Mucosa of gallbladder (tissue), 1 donor: Measurements from ENCODE around the gene PACS1. TPM values are rescaled to one million over a fixed set of nuclear protein-coding genes. Genes with fewer than 3 reads are reported as not detected.
A peak's percentile ranks its signal among the peaks of the same experiment; 100 is the strongest.
"Not testable (repeated sequence)": the region's sequence is repeated elsewhere in the genome, so short reads cannot be mapped to it uniquely, and the experiment has no call there.

ENCODE experiments used
- DNase-seq: peaks from one replicate; pipeline ENCODE4 v3.0.0-alpha.2; 2020; ENCODE audit warnings: low spot score
- total RNA-seq: library from RNA; stranded (reverse); gene quantifications from one replicate; pipeline ENCODE4 v1.2.1, GENCODE V29; 2021
- donor health status: DM: no; HTN: no; CAD: no.

Gene PACS1
- total RNA-seq, 1 donor from 2014 or later = 68.0 TPM

DNA sequence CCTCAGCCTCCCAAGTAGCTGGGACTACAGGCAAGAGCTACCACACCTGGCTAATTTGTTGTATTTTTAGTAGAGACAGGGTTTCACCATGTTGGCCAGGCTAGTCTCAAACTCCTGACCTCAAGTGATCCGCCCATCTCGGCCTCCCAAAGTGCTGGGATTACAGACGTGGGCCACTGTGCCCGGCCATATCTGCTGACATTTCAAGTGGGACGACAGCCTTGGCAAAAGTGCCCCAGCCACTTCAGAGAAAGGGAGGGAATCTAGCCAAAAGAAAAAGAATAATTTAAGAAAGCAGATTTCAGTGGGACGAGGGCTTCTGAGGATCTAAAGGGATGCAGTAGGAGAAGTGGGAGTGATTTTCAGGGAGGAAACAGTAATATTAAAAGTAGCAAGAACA is 183.0 kb downstream of the PACS1 start:
- DNase-seq = not testable (repeated sequence)

DNA sequence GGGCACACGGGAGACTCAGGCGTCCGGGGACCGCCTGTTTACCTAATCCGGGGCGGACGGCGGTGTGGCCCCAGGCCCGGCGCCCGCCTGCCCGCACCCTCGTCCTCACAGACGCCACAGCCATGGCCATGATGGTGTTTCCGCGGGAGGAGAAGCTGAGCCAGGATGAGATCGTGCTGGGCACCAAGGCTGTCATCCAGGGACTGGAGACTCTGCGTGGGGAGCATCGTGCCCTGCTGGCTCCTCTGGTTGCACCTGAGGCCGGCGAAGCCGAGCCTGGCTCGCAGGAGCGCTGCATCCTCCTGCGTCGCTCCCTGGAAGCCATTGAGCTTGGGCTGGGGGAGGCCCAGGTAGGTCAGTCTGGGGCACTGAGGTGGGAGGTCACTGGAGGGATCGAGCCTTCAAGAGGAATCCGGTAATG is 188.4 kb downstream of the PACS1 start:
- DNase-seq = no peak

DNA sequence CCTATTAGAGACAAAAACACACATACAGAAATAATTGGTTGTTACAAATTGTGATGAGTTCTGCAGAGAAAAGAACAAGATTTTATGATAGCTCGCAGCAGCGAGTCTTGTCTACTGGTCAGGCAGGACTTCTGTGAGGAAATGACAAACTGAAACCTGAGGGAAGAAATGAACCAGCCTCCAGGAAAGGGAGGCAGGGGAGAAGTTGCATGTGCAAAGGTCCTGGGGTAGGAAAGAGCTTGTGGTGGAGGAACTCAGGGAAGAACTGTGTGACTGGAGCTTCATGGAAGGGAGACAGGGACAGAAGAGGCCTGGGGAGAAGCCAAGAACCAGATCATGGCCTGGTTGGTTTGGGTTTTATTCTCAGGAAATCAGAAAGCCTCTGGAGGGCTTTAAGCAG is 189.2 kb downstream of the PACS1 start:
- DNase-seq = no peak

DNA sequence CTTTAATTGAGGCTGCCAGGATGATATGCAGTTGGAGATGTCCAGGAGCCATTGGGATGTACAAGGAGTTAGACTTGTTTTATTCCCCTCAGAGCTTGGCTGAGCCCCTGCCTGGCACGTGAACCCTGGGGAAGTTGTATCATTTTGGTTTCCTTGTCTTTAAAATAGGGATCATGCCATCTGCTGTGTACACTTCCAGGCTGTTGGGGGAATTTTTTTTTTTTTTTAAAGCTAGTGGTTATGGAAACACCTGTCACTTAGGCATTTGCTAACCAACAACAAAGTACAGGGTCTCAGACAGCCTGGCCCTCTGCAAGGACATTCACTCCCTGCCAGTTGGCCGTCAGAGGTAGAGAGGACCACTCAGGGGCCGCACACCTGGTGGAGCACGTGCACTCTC is 189.9 kb downstream of the PACS1 start:
- DNase-seq = no peak

DNA sequence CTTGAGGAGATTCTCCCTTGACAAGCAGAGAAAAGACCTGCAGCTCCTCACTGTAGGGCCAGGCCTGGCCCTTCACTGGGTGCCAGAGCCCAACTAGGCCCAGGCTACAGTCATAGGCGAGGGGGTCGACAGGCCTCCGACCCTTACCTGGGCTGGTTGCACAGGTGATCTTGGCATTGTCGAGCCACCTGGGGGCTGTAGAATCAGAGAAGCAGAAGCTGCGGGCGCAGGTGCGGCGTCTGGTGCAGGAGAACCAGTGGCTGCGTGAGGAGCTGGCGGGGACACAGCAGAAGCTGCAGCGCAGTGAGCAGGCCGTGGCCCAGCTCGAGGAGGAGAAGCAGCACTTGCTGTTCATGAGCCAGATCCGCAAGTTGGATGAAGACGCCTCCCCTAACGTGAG is 191.5 kb downstream of the PACS1 start:
- DNase-seq = no peak

DNA sequence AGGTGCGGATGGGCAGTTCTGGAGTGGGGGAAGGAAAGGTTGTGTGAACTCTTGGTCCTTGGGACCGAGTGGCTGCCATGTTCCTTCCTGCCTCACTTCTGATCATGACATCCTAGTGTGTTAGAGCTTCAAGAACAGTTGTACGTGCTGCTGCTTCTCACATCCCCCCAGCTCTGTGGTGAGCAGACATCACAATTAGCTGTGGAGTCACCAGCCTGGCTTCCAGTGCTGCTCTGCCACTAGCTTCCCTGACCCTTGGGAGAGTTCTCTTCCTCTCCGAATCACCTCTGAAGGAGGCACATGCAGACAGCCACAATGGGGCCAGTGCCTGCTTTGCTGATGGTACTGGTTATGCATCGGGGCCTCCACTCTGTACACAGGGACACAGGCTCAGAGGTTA is 192.1 kb downstream of the PACS1 start:
- DNase-seq = no peak

DNA sequence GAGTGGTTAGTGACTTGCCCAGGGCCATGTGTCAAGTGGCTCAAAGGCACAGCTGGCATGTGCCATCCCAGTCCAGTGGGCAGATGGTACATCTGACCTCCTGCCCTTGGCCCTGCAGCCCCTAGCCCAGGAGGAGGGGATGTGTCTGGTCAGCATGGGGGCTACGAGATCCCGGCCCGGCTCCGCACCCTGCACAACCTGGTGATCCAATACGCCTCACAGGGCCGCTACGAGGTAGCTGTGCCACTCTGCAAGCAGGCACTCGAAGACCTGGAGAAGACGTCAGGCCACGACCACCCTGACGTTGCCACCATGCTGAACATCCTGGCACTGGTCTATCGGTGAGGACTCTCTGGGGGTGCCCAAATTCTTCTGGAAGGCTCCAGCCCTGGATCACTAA is 192.6 kb downstream of the PACS1 start:
- DNase-seq = no peak

DNA sequence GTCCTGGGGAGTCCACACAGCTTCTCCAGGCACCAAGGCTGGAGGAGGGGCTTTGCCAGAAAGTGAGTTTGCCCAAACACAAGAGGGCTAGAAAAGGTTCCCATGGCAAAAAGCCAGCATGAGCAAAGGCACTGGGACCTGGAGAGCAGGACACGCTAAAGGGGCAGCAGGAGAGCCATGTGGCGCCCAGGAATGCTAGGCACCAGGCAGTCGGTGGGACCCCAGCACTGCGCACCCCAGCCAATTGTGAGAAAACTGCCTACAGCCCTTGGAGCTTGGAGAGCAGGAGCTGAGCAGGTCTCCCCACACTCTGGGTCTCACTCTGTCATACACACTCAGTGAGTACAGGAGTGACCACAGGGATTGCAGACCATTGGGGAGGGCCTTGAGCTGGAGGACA is 193.2 kb downstream of the PACS1 start:
- DNase-seq = no peak

DNA sequence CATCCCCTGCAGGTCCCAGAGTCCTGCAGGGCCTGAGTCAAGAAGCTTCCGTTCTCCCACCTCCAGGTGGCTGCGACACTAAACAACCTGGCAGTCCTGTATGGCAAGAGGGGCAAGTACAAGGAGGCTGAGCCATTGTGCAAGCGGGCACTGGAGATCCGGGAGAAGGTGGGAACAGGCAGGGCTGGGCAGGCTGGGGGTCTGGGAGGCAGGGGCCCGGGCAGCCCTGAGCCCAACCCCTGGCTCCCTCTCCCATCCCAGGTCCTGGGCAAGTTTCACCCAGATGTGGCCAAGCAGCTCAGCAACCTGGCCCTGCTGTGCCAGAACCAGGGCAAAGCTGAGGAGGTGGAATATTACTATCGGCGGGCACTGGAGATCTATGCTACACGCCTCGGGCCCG is 193.7 kb downstream of the PACS1 start:
- DNase-seq = no peak

DNA sequence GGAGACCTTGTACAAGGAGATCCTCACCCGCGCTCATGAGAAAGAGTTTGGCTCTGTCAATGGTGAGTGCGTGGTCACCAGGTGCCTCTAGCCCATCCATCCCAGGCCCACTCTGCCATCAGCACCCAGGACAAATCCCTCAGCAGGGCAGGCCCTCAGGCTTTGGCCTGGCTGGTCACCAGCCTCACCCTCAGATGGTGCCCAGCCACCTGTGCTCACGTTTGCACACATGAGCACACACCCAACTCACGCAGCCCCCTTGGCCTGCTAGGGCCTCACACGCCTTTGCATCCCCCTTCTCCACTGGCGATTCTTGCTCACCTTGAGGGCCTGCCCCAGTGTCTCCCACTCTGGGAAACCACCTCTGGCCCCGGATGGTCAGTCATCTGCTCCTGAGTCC is 194.3 kb downstream of the PACS1 start:
- DNase-seq = no peak

DNA sequence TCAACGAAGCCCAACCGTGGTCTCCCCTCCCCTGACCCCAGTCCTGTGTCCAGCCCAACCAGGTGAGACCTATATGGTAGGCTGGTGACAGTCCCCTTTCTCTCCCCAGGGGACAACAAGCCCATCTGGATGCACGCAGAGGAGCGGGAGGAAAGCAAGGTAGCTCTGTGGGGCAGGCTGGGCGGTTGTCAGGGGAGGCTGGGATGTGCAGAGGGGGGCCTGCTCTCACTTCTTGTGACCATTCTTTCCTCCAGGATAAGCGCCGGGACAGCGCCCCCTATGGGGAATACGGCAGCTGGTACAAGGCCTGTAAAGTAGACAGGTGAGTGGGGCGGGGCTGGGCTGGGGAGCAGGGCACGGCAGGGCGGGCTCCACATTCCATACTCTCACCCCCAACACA is 194.8 kb downstream of the PACS1 start:
- DNase-seq = no peak

DNA sequence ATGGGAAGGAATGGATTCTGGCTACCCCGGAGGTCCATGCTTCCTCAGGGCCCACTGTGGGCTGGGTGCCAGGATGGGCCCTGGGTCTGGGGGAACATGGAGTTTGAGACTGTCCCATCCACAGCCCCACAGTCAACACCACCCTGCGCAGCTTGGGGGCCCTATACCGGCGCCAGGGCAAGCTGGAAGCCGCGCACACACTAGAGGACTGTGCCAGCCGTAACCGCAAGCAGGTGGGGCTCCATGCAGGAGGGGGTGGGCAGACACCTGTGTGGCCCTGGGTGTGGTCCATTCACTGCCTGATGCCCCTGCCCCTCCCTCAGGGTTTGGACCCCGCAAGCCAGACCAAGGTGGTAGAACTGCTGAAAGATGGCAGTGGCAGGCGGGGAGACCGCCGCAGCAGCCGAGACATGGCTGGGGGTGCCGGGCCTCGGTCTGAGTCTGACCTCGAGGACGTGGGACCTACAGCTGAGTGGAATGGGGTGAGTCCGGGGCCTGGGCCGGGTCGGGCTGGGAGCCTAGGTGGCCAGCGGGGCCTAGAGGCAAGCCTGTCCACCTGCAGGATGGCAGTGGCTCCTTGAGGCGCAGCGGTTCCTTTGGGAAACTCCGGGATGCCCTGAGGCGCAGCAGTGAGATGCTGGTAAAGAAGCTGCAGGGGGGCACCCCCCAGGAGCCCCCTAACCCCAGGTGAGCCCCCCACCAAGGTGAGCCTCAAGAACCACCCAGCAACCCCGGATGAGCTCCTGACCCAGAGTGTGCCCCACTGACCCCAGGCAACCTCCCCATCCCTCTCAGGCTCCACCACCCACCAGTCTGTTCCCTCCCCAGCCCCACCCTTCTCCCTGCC is 195.7 kb downstream of the PACS1 start:
- DNase-seq = no peak

DNA sequence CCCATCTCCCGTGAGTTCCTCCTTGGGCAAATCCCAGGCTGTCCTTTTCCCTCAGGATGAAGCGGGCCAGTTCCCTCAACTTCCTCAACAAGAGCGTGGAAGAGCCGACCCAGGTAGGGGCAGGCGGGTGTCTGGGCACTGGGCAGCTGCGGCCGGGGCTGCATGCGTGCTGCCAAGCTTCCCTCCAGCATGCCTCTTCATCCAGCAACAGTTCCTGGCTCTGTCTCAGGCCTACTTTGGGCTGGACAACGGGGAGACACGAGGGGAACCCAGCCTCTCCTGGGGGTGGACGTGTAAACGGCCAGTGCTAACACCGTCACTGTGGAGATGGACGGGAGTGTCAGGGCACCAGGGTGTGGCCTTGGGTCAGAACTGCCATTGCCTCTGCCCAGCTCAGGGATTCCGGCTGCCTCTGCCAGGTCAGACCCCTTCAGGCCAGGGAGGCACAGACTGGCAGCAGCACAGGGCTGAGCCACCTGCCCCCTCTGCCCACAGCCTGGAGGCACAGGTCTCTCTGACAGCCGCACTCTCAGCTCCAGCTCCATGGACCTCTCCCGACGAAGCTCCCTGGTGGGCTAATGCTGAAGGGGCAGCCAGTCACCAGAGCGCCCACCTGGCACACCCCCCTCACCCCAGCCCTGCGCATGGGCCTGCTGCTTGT is 196.4 kb downstream of the PACS1 start:
- DNase-seq = no peak

DNA sequence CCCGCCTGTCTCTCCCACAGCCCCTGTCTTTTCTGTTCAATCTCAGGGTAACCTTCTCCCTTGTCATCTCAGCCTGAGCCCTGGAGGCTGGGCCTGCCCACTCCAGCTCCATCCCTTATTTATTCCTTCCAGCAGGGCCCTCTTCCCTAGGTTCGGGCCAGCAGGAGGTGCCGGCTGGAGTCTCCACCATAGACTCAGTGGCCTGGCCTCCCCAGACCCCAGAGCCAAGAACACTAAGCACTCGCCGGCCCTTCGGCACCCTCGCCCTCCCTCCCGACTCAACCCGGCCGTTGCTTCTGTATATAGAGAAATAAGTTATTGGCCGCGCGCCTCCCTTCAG is 196.9 kb downstream of the PACS1 start:
- no peak for DNase-seq

DNA sequence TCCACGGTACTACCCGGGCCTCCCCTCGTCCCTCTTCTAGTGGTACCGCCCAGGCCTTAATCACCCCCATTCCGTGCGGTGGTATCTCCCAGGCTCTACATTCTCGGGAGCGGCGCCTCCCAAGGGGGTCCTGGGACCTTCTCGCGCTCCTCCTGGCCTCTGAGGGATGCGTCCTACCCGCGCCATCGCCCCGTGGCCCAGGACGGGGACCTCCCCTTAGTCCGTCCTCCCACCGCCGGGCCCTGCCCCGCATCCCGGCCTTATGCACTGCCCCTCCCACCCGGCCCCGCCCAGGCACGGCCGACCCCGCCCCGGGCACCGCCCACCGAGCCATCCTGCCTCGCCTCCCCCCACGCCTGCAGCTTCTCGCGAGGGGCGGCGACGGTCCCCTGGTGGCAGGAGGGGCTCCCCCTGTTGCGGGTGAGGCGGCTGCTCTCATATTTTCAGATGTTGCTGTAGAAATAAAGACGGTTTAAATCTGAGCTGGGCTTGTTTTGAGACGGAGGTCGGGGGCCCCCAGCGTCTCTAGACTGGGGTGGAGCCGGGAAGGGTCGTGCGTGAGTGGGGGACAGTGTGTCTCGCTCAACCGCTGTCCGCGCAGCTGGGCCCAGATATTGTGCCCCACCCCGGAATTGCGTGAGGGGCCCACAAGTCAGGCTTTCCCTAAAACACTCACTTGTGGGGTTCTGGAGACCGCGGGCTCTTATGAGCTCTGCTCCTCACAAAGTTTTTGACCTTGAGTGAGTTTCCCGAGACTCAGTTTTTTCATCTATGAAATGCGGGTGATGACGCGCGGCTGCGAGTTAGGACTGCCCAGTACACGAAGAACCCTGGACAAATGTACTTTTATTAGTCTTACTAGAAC is 197.5 kb downstream of the PACS1 start:
- peak; percentile 88 for DNase-seq

DNA sequence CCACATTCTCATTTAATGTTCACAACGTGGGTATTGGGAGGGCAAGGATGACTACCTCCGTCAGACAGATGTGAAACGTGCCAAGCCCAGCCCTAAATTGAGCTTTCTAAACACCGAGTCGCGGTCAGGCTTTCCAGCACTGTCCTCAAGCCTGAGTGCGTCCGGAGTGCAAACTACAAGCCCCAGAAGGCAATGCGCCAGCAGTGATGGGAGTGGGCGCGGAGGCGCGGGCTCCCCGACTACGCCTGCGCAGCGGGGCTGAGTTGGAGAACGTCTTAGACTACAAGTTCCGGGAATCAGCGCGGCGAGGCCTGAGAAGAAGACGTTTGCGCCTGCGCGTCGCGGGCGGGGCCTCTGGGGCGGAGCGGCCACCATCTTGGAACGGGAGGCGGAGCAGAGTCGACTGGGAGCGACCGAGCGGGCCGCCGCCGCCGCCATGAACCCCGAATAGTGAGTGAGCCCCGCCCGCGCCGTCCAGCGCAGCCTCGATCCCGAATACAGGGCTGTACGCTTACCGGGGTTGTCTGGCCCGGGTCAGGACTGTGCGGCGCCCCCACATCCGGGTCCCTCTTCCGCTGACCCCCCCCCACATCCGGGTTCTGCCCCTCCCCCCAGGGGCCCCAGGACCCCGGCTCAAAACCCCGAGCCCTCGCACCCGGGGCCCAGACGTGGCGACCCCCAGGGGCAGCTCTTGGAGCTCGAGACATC is 198.3 kb downstream of the PACS1 start, which contains the start of gene RAB1B:
Gene RAB1B, plus strand, starts transcription at position 396 of the 708 bp plus-strand sequence. Its CDS starts 41 bp downstream, at position 437.
- DNase-seq = peak; percentile 100

DNA sequence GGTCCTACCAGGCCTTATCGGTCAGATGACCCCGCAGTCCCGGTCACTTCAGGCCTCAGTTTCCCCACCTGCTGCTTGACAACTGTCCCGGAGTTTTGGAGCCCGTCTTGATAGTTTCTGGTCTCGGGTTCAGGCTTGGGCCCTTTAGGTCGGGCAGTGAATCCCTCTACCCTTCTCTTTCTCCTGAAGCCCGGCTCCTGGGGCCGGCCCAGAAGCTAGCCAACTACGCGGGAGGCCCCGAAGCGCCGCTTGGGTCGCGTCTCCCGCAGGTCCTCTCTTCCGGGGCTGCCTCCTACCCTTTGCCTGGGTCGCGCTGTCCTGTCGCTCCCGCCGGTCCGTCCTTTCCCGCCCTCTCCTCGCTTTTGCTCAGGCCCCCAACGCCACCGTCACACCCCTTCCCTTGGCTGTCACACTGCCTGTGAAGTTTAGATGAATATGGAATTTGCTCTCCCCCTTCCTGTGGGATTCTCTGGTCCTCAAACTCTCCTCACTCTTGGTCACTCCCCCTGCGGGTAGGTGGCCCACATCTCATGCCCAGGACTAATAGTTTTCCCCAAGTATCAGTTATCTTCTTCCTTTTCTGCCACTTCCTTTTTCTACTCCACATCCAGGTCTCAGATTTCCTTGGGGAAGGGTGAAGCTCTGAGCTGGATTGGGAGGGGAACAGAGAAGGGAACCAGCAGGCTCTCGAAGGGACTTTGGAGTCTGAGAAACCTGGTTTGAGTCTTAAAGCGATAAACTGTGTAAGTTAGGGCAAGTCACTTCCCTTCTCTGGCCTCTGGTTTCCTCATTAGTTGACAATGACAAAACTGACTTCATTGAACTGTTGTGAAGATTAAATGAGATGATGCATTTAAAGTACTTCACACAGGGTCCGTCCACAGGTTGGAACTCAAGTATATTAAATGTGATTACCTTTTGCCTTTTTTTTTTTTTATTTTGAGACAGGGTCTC is 199.2 kb downstream of the PACS1 start:
- no peak for DNase-seq

DNA sequence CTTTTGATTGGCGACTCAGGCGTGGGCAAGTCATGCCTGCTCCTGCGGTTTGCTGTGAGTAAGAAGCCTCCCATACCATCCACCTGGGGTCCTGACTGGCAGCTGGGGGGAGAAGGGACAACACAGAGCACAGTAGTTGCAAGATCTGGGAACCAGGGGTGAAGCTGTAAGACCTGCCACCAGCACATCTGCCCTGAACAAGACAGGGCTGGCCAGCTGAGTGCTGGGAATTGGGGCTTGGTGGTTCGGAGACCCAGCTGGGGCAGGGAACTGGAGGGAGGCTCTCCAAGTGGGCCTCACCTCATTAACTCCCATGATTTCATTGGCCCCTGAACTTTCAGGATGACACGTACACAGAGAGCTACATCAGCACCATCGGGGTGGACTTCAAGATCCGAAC is 201.7 kb downstream of the PACS1 start:
- no peak for DNase-seq

DNA sequence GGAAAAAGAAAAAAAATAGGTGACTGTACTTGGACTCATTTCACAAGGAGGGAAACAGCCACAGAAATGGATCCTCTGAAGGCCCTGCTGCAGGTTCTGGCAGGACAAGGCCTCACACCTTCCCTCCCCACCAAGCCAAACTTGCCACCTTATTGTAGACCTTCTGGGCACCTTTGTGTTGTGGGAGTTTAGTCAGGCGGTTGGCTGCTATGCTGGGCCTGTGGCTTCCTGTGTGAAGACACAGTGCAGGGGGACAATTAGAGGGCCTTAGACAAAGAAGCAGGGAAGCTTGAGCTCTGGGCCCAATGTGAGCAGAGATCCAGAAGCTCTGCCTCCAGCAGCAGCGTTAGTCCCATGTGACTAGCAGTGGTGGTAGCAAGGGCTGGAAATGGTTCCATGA is 202.5 kb downstream of the PACS1 start:
- DNase-seq = no peak

DNA sequence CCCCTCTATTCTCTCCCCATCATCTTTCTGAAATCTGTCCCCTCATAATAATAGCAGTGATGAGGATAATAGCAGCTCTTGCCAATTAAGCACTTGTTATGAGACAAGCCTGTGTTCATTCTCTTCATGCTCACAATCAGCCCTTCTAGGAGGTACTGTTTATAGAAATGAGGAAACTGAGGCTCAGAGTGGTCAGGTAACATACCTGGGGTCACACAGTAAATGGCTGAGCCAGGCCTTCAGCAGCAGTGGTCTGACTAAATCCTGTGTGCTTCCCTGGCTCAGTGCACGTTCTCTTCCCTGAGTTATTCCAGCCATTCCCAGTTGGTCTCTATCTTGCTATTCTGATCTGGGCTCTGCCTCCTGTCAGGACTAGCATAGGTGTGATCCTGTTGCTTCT is 204.1 kb downstream of the PACS1 start:
- DNase-seq = no peak

DNA sequence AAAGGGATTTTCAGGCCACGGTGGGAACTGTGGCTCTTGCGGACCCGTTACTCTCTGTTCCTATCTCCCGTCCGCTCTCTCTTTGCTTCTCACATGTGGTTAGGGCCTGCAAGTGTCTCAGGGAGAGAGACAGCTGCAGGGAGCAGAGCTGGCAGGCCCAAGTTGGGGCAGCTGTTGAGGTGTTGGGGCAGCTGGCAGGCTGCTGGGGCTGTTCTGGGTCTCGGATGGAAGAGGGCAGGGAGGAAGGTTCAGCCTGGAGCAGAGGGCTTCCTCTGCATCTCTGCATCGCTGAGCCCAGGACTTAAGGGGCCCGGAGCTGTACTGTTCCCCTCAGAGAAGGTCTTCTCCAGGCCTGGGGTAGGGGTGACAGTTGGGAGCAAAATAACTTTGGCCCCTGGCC is 205.3 kb downstream of the PACS1 start:
- no peak for DNase-seq
